Activated CD8-positive, alpha-beta memory T cell treated with anti-CD3 and anti-CD28 coated beads, Interleukin-2, amount 10 ng/mL, durations not matched to agents 7 days and 5 days (primary cell): Measurements from ENCODE around the gene LDHAL6B. TPM values are rescaled to one million over a fixed set of nuclear protein-coding genes. Genes with fewer than 3 reads are reported as not detected.
A peak's percentile ranks its signal among the peaks of the same experiment; 100 is the strongest.

ENCODE experiments used
- ATAC-seq: fragments of 150-1000 bp; cut with Tn5 transposase; one replicate; pipeline ENCODE4 v1.10.0; 2021; ENCODE audit warnings: moderate library complexity
- CTCF ChIA-PET: fragments of 350-600 bp; sonication (Branson Sonifier 250); formaldehyde crosslinking; loops from one replicate; lab custom pipeline; 2021; ENCODE audit warnings: antibody characterized with exemption; lab: Charles Lee
- DNase-seq: peaks from one replicate; pipeline ENCODE4 v3.0.0-alpha.2; 2020
- H3K27ac Mint-ChIP-seq: one replicate; pipeline ENCODE4 v1.8.0; 2021; ENCODE audit warnings: mild to moderate bottlenecking, mixed read lengths
- H3K27me3 Mint-ChIP-seq: one replicate; pipeline ENCODE4 v1.8.0; 2021; ENCODE audit warnings: mixed read lengths
- H3K36me3 Mint-ChIP-seq: one replicate; pipeline ENCODE4 v1.8.0; 2021; ENCODE audit warnings: mild to moderate bottlenecking, mixed read lengths
- H3K4me1 Mint-ChIP-seq: one replicate; pipeline ENCODE4 v1.8.0; 2021; ENCODE audit warnings: mixed read lengths
- H3K4me3 Mint-ChIP-seq: one replicate; pipeline ENCODE4 v1.8.0; 2021; ENCODE audit warnings: mild to moderate bottlenecking, moderate library complexity, mixed read lengths
- H3K9me3 Mint-ChIP-seq: one replicate; pipeline ENCODE4 v1.8.0; 2022; ENCODE audit warnings: low read depth, mixed read lengths
- total RNA-seq, 2 experiments: library from RNA; stranded (reverse); gene quantifications; one replicate each; pipeline ENCODE4 v1.2.3, GENCODE V29; 2021

LDHAL6B gene
- total RNA-seq, 2 experiments from 2014 or later = not detected

GRCh38 chr15:59185725-59186124 is 20.9 kb upstream of the LDHAL6B start:
- ATAC-seq = no peak
- H3K27me3 Mint-ChIP-seq = peaks cover 5% of the 10 kb centered on the region
- CTCF ChIA-PET = interaction anchor here (1.4 to 1.5 kb wide), 3 partner anchors 43 to 343 kb away, joined by 3 to 5 read pairs (median 3); no protein-coding TSS in a partner anchor
- H3K4me3 Mint-ChIP-seq = no peak overlapping the region
- peaks cover 24% of the 10 kb centered on the region for H3K9me3 Mint-ChIP-seq
- peaks cover 42% of the 10 kb centered on the region for H3K36me3 Mint-ChIP-seq
- no peak overlapping the region for H3K27ac Mint-ChIP-seq
- DNase-seq = no peak
- H3K4me1 Mint-ChIP-seq = no peaks in the 10 kb centered on the region

DNA sequence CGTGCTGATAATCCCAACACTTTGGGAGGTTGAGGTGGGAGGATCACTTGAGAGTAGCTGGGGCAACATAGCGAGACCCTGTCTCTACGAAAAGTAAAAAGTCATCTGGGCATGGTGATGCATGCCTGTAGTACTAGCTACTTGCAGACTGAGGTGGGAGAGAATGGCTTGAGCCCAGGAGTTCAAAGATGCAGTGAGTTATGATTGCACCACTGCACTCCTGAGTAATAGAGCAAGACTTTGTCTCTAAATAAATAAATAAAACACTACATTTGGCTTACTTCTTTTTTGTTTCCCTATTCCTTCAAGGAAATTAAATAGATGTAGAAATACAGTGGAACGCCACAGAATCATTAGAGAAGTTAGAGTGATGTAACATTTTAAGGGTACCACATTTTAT is 20.1 kb upstream of the LDHAL6B start:
- no peak for ATAC-seq
- H3K9me3 Mint-ChIP-seq = peaks cover 18% of the 10 kb centered on the region
- H3K4me1 Mint-ChIP-seq = no peaks in the 10 kb centered on the region
- CTCF ChIA-PET = interaction anchor here (1.4 to 1.5 kb wide), 2 partner anchors 42 to 342 kb away, joined by 3 to 5 read pairs; no protein-coding TSS in a partner anchor
- H3K4me3 Mint-ChIP-seq = no peak overlapping the region
- H3K36me3 Mint-ChIP-seq = peaks cover 37% of the 10 kb centered on the region
- no peak for DNase-seq
- no peak overlapping the region for H3K27ac Mint-ChIP-seq
- H3K27me3 Mint-ChIP-seq = peaks cover 5% of the 10 kb centered on the region

DNA sequence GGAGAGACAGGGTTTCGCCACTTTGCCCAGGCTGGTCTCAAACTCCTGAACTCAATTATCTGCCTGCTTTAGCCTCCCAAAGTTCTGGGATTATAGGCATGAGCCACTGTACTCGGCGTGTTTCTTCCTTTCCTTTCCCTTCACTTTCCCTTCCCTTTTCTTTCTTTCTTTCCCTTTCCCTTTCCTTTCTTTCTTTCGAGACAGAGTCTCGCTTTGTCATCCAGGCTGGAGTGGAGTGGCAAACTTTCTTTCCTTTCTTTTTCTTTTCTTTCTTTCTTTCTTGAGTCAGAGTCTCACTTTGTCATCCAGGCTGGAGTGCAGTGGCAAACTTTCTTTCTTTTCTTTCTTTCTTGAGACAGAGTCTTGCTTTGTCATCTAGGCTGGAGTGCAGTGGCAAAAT is 17.4 kb upstream of the LDHAL6B start:
- no peak for DNase-seq
- no peak for ATAC-seq
- Mint-ChIP-seq H3K9me3 (peaks cover 3% of the 10 kb centered on the region), H3K36me3 (peaks cover 28% of the 10 kb centered on the region), H3K27me3 (peaks cover 5% of the 10 kb centered on the region), H3K4me1 (no peaks in the 10 kb centered on the region), H3K4me3 (no peak overlapping the region), H3K27ac (no peak overlapping the region)
- CTCF ChIA-PET = no interaction called here

DNA sequence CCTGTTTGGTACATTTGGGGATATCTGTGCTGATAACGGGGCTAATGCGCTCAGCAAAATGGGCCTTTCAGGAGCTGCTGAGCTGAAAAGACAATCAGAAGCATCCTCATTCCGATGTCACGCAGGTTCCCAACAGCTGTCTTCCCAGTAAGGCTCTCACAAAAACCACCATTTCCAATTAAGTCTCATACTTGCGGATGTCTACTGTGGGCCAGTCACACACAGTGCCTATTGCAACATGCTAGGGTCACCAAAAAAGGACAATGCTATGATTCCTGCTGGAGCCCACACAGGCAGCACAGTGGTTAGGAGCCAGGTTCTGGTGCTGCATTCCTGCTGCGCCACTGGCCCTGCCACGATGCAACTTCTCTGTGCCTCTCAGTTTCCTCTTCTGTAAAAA is 16.4 kb upstream of the LDHAL6B start:
- Mint-ChIP-seq H3K36me3 (peaks cover 27% of the 10 kb centered on the region), H3K4me1 (peaks cover 8% of the 10 kb centered on the region), H3K4me3 (no peak overlapping the region), H3K9me3 (no peaks in the 10 kb centered on the region), H3K27me3 (peaks cover 5% of the 10 kb centered on the region), H3K27ac (peak overlapping the region; percentile 1)
- no peak for DNase-seq
- ATAC-seq = no peak
- CTCF ChIA-PET = interaction anchor here (1.0 kb wide), 1 partner anchor 57 kb away, joined by 4 read pairs; no protein-coding TSS in a partner anchor

- Mint-ChIP-seq H3K27ac (no peak overlapping the region), H3K36me3 (peaks cover 28% of the 10 kb centered on the region), H3K27me3 (peaks cover 5% of the 10 kb centered on the region), H3K4me1 (peaks cover 10% of the 10 kb centered on the region), H3K4me3 (no peak overlapping the region), H3K9me3 (no peaks in the 10 kb centered on the region)
- no peak for DNase-seq
- CTCF ChIA-PET = no interaction called here
- no peak for ATAC-seq
Measured at GRCh38 chr15:59191855-59192237, 14.8 kb upstream of the LDHAL6B start.

GRCh38 chr15:59194639-59195325 is 11.9 kb upstream of the LDHAL6B start:
- H3K27me3 Mint-ChIP-seq = no peaks in the 10 kb centered on the region
- ATAC-seq = peak; percentile 42
- no peak overlapping the region for H3K27ac Mint-ChIP-seq
- H3K4me1 Mint-ChIP-seq = peaks cover 10% of the 10 kb centered on the region
- CTCF ChIA-PET = interaction anchor here (1.1 to 1.7 kb wide), 2 partner anchors 10 to 51 kb away, joined by 3 to 4 read pairs; no protein-coding TSS in a partner anchor
- no peak overlapping the region for H3K4me3 Mint-ChIP-seq
- peaks cover 19% of the 10 kb centered on the region for H3K36me3 Mint-ChIP-seq
- DNase-seq = peak; percentile 58
- no peaks in the 10 kb centered on the region for H3K9me3 Mint-ChIP-seq

- Mint-ChIP-seq H3K4me1 (peaks cover 10% of the 10 kb centered on the region), H3K27ac (no peak overlapping the region), H3K27me3 (no peaks in the 10 kb centered on the region), H3K9me3 (no peaks in the 10 kb centered on the region), H3K36me3 (peaks cover 19% of the 10 kb centered on the region), H3K4me3 (no peak overlapping the region)
- DNase-seq (no peak), ATAC-seq (no peak)
- CTCF ChIA-PET = no interaction called here
Measured at GRCh38 chr15:59196416-59196815, 10.2 kb upstream of the LDHAL6B start.

DNA sequence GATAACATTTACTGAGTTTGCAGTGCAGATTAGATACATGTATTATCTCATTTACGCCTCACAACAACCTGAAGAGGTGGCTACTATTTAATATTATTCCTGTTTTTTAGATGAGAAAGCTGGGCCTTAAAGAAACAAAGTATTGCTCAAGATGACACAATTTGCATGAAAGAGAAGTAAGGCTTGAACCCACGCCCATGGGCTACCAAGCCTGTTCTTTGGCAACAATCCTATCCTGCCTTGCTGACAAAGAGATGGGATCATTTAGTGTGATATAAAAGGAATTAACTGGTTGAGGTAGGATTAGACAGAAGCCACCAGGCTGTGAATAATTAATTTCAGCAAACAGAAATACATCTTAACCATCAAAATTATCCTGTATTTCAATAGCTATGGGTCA is 9.2 kb upstream of the LDHAL6B start:
- Mint-ChIP-seq H3K4me3 (no peak overlapping the region), H3K27me3 (no peaks in the 10 kb centered on the region), H3K9me3 (no peaks in the 10 kb centered on the region), H3K36me3 (peaks cover 18% of the 10 kb centered on the region), H3K4me1 (peaks cover 10% of the 10 kb centered on the region), H3K27ac (no peak overlapping the region)
- DNase-seq = no peak
- CTCF ChIA-PET = no interaction called here
- ATAC-seq = no peak

DNA sequence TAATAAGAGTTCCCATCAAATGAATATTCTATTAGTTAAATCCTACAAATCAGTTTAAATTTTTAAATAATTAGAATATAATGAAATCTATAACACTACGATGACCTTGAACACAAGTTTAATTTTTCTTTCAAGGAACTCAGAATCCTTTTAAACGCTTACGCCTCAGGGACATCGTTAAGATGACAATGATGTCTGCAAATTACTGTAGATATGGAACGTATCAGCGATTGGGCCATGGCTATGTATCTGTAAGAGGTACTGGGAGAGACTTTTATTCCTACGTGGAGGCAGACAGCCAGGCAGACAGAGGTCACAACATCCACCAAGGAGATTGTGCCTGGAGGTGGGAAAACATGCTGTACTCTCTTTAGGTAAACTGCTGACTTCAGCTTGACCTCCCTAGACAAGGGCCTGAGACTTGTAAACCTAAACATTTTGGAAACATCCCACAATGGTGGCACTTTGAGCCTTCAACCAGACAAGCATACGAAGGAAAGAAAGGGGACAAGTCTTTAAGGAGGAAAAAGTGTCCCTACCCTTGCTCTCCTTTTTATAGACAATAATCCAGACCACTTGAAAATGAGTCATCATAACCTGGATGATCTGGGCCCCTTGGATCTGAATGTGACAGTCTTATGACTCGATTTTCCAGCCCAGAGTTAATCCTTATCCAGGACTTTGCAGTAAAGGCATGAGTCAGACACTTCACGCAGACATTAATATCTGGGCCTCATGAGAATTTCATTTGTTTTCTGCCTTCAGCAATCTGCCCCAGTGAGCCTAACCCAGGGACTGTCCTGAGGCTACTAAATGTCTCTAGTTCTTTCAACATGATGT is 6.8 kb upstream of the LDHAL6B start:
- Mint-ChIP-seq H3K27me3 (no peaks in the 10 kb centered on the region), H3K27ac (no peak overlapping the region), H3K36me3 (peaks cover 6% of the 10 kb centered on the region), H3K9me3 (no peaks in the 10 kb centered on the region), H3K4me1 (peaks cover 6% of the 10 kb centered on the region), H3K4me3 (no peak overlapping the region)
- CTCF ChIA-PET = interaction anchor here (1.2 kb wide), 1 partner anchor 25 kb away, joined by 3 read pairs; no protein-coding TSS in a partner anchor
- no peak for ATAC-seq
- DNase-seq = peak; percentile 25

GRCh38 chr15:59200560-59200959 is 6.1 kb upstream of the LDHAL6B start:
- no peak for ATAC-seq
- CTCF ChIA-PET = interaction anchor here (0.6 to 1.2 kb wide), 2 partner anchors 26 to 1339 kb away, joined by 3 read pairs; no protein-coding TSS in a partner anchor
- Mint-ChIP-seq H3K27me3 (no peaks in the 10 kb centered on the region), H3K9me3 (no peaks in the 10 kb centered on the region), H3K4me1 (no peaks in the 10 kb centered on the region), H3K4me3 (no peak overlapping the region), H3K36me3 (peaks cover 6% of the 10 kb centered on the region), H3K27ac (no peak overlapping the region)
- no peak for DNase-seq

DNA sequence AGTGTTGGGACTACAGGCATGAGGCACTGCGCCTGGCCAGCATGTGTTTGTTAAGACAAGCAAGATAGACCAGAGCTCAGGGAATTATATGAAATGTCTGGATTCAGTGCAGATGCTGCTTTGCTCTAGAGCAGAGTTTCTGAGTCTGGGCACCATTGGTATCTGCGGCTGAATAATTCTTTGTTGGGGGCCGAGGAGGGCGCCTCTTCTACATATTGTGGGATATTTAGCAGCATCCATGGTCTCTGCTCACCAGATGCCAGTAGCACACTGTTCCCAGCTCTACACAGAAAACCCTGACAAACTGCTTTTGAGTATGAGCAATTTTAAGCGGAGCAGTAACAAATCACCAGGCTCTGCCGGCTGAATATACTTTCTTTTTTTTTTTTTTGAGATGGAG is 3.6 kb upstream of the LDHAL6B start:
- ATAC-seq = no peak
- CTCF ChIA-PET = interaction anchor here (0.6 kb wide), 1 partner anchor 376 kb away, joined by 3 read pairs; no protein-coding TSS in a partner anchor
- H3K36me3 Mint-ChIP-seq = peaks cover 11% of the 10 kb centered on the region
- H3K9me3 Mint-ChIP-seq = no peaks in the 10 kb centered on the region
- no peak overlapping the region for H3K4me3 Mint-ChIP-seq
- DNase-seq = no peak
- peaks cover 2% of the 10 kb centered on the region for H3K4me1 Mint-ChIP-seq
- H3K27ac Mint-ChIP-seq = no peak overlapping the region
- H3K27me3 Mint-ChIP-seq = no peaks in the 10 kb centered on the region

GRCh38 chr15:59203657-59204056 is 3.0 kb upstream of the LDHAL6B start:
- Mint-ChIP-seq H3K9me3 (no peaks in the 10 kb centered on the region), H3K4me3 (no peak overlapping the region), H3K27me3 (no peaks in the 10 kb centered on the region), H3K36me3 (peaks cover 11% of the 10 kb centered on the region), H3K4me1 (peaks cover 2% of the 10 kb centered on the region), H3K27ac (no peak overlapping the region)
- ATAC-seq (no peak), DNase-seq (no peak)
- CTCF ChIA-PET = interaction anchor here (0.7 kb wide), 1 partner anchor 106 kb away, joined by 3 read pairs; no protein-coding TSS in a partner anchor

DNA sequence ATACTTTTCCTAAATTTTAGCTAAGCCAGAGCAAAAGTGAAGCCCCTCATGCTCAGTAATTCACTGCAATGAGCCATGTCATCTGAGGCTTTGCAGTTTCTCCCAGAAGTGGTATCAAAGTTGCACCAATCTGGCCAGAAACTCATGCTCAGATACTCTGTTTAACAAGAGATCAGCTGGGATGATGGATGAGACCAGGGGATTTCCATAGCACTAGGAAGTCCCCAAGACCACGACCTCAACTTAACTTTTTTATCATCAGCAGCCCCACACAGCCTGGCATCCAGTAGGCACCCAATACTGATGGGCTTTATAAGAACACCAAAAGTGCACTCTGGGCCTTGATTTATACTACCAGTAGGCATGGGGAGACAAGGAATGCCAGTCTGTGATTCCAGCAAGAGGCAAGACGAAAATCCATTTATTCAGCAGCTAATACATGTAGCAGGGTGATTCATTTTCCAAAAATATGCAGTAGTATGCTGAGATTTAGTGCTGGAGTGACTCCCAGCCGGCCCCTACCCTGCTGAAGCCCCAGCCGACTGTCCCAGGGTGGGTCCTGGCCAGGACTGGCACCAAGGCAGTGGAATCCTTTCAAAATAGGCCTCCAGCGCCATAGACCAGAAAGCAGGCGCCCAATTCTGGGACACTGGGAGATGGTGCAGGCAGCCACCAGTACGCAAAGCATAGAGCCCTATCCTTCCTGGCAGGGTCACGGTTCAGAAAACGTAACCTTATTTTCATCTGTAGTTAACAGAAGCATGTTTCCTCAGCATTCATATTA is 612 bp upstream of the LDHAL6B start:
- Mint-ChIP-seq H3K4me3 (no peak overlapping the region), H3K9me3 (no peaks in the 10 kb centered on the region), H3K27ac (no peak overlapping the region), H3K4me1 (peaks cover 2% of the 10 kb centered on the region), H3K27me3 (no peaks in the 10 kb centered on the region), H3K36me3 (peaks cover 11% of the 10 kb centered on the region)
- CTCF ChIA-PET = no interaction called here
- ATAC-seq (no peak), DNase-seq (peak; percentile 23)
